HT1080 (cell line): ENCODE data around the gene IL2RG. TPM values are rescaled to one million over a fixed set of nuclear protein-coding genes. Genes with fewer than 3 reads are reported as not detected.
A peak's percentile ranks its signal among the peaks of the same experiment; 100 is the strongest.

Source experiments
- DNase-seq: peaks from one replicate; pipeline ENCODE4 v3.0.0-alpha.2; 2015; ENCODE audit warnings: low read depth
- total RNA-seq: library from RNA; depleted of rRNA; stranded (reverse); fragments of >200 nt; shearing (Covaris generic); gene quantifications from 2 replicates; pipeline ENCODE4 v1.2.3, GENCODE V29; 2014

IL2RG gene
- total RNA-seq, 1 experiment from 2014 or later: not detected

DNA sequence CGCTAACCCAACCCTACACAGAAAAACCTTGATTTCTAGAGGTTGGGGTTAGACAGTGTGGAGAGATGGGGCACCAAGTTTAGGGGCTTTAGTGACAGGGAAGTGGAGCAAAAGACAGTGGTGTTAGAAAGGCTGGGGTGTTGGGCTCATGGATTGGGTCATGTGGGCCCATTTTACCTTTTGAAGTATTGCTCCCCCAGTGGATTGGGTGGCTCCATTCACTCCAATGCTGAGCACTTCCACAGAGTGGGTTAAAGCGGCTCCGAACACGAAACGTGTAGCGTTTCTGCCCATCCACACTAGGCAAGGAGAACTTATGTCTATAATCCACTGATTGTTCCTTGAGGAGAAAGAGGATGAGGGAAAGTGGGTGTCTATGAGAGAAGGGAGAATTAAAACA lies 2.3 kb downstream of the IL2RG start:
- no peak for DNase-seq

DNA sequence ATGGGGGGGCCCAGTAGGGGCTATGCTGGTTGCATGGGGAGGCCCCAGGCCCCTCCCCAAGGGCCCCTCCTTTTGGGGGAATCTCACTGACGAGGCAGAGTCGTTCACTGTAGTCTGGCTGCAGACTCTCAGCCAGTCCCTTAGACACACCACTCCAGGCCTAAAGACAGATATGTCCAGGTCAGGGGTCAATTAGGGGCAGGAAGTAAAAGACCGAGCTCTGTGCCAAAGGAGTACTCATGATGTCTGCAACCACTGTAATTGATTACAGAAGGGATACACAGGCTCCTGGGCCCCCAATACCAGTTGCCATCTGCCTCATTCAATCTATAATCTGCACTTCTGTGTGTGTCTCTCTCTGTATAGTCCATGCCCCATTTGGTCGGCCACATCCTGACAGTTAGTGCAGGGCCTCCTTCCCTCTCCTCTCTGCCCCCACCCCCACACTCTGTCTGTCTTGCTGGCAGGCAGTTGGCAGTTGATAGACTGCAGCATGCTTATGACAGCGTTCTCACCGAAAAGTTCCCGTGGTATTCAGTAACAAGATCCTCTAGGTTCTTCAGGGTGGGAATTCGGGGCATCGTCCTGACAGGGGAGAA lies 3.5 kb downstream of the IL2RG start:
- DNase-seq: no peak

DNA sequence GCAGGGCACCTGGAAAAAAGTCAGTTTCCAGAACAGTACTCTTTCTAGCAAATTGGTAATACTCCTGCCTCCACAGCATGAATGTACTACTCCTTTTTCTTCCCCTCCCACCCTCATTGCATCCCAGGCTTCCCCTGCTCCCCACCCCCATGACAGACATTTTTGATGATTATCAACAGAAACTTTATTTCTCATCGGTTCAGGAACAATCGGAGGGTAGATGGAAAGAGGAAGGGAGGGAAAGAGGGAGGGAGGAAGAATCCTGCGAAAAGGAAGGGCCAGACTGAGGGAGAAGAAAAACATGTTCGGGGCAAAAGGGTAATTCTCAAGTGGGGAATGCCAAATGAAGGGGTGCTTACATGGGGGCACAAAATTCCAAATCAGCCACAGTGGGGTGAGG lies 4.1 kb downstream of the IL2RG start:
- DNase-seq: no peak

DNA sequence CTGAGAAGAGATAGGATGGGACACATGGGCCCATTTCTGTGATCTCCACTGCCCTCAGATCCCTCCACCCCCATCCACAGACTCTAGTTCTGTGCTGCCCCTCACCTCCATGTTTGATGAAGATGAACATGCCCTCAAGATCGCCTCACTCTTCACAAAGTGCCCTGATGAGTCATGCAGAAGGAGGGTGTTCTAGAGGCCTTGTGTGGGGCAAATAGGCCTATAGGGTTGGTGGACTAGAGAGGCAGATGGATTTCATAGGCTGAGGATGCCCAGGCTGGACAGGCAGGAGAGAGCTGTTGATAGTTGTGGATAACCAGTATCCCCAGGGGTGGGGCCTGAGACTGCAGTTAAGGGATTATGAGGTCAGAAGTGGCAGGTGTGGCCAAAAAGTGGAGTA lies 5.0 kb downstream of the IL2RG start, which contains the start of gene CXorf65:
Gene CXorf65 (minus strand): TSS at position 314 of the 400 bp plus-strand sequence. CDS start 184 bp downstream, at position 130.
- no peak for DNase-seq

DNA sequence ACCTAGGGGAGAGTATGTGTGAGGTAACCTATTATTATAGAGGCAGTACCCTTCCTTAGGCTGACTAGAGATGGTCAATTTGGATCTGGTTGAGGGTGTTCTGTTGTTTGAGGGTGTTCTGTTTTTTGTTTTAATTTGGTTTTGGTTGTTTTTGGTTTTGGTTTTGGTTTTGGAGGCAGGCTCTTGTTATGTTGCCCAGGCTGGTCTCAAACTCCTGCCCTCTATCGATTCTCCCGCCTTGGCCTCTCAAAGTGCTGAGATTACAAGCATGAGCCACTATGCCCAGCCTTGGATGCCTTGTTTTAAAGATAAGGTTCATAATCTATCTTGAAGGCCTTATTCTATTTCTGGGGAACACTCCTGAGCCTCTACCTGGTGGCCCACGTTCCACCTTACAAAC lies 5.7 kb downstream of the IL2RG start:
- no peak for DNase-seq

DNA sequence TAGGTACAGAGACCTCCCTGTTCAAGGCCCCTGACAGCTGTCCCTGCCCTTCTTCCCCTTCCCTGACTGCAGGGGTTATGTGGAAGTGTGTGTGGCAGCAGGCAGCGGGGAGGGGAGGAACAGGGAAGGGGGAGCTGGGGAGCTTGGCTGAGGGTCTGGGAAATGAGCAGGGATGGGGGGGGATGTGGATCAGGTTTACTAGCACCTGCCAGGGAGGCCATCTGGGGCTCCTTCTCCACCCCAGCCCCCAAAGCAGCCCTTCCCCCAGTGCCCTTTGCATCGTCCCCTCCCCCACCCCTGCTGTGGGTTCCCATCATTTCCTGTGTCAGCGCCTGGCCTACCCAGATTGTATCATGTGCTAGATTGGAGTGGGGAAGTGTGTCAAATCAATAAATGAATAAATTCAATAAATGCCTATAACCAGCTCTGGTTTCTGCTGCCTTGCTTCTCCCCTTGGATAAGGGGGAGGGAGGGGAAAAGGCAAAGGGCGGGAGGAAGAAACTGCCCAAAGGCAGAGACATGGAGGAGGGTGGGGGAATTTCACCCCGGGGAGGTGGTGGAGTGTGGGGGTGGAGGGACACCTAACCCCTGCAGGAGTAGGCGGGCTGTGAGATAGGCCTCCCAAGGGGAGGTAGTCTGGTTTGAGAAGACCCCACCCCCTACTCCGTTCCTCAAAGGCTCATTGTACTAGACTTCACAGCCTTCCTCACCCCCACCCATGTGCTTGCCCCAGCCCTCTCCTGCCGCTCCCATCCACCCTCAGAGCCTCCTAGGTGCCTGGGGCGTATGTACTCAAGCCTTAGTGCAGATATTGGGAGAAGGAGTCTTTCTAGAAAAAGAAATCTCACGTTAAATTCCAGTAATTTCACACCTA lies 8.0 kb downstream of the IL2RG start:
- DNase-seq: no peak

DNA sequence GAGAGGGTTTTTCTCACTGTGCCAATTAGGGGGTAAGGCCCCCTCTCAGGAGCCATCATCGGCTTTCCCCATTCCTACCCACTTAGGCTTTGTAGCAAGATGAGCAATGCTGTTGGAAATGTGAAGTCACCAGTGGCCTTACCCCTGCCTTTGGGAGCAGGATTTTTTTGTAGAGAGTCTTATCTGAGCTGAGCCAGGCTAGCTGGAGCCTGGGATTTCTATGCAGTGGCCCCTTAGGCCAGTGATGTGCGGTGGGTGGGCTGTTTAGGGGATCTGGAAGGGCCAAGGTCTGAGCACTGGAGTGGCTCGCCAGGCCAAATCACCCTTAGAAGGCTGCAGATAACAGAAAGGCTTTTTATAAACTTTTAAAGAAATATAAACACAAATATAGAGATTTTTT lies 9.1 kb downstream of the IL2RG start:
- DNase-seq: no peak

DNA sequence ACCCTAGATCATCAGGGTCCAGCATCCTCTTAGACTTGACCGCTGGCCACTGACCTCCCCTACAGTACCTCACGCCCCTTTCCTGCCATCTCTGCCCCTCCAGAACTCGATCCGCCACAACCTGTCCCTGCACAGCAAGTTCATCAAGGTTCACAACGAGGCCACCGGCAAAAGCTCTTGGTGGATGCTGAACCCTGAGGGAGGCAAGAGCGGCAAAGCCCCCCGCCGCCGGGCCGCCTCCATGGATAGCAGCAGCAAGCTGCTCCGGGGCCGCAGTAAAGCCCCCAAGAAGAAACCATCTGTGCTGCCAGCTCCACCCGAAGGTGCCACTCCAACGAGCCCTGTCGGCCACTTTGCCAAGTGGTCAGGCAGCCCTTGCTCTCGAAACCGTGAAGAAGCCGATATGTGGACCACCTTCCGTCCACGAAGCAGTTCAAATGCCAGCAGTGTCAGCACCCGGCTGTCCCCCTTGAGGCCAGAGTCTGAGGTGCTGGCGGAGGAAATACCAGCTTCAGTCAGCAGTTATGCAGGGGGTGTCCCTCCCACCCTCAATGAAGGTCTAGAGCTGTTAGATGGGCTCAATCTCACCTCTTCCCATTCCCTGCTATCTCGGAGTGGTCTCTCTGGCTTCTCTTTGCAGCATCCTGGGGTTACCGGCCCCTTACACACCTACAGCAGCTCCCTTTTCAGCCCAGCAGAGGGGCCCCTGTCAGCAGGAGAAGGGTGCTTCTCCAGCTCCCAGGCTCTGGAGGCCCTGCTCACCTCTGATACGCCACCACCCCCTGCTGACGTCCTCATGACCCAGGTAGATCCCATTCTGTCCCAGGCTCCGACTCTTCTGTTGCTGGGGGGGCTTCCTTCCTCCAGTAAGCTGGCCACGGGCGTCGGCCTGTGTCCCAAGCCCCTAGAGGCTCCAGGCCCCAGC lies 10.5 kb downstream of the IL2RG start:
- DNase-seq: no peak

DNA sequence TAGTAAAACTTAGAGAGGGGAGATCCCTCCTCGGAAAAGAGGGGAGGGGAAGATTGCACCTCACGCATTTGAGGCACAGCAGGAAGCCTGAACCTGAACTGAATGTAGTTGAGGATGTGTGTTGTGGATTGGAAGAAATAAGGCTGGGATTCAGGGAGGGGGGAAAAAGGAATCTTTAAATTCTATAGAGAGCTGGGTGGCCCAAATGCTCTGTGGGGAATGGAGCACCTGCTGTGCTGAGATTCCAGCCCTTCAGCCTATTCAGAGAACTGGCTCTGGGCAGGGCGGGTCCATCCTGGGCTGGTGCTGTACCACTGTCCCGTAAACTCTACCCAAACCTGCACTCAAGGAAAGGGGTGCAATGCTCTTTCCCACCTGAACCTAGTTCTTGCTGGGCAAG lies 11.6 kb downstream of the IL2RG start:
- DNase-seq: no peak

DNA sequence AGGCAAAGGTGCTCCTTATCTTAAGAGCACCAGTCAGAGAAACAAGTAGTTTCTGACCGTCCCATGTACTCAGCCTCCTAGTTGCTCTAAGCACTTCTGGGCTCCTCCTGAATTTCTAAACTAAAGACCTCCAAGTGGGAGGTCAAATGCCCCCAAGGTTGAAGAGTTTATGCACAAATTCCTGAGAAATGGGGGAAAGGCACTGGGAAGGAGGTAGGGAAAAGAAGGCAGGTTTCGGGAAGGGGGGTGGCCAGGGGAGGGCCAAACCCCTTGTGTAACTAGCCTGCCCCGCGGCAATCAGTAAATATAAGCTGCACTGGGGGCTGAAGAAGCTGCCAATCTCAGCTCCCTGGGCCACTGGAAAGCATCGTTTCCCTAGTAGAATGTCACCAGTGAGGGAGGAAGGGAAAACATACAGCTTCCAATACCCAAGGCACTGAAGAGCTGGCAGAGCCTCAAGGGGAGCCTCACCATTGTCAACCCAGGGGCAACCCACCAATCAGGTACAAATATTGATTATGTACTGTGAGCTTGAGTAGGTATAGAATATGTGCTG lies 12.3 kb downstream of the IL2RG start:
- DNase-seq: no peak

DNA sequence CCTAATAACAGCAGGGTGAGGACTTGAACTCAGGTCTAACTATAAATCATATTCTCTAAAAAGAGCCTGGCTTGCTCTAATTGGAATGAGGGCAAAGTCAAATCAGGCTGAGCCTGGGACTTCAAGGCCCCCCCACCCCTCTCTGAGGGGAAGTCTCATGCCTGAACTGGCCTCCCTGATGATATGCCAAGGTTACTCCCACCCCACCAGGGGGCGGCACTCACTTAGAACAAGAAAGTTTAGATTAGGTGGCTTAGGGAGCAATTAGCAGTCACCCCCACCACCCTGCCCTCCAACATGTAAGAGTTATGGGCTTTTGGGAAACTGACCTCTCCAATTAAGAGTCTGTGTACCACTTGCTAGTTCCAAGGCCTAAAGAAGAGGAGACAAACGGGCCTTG lies 13.1 kb downstream of the IL2RG start:
- DNase-seq: peak; percentile 4

DNA sequence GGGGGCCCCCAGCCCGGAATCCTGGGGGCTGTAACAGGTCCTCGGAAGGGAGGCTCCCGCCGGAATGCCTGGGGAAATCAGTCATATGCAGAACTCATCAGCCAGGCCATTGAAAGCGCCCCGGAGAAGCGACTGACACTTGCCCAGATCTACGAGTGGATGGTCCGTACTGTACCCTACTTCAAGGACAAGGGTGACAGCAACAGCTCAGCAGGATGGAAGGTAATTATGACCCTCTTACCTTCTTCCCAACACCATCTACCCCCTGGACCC lies 14.7 kb downstream of the IL2RG start:
- no peak for DNase-seq

DNA sequence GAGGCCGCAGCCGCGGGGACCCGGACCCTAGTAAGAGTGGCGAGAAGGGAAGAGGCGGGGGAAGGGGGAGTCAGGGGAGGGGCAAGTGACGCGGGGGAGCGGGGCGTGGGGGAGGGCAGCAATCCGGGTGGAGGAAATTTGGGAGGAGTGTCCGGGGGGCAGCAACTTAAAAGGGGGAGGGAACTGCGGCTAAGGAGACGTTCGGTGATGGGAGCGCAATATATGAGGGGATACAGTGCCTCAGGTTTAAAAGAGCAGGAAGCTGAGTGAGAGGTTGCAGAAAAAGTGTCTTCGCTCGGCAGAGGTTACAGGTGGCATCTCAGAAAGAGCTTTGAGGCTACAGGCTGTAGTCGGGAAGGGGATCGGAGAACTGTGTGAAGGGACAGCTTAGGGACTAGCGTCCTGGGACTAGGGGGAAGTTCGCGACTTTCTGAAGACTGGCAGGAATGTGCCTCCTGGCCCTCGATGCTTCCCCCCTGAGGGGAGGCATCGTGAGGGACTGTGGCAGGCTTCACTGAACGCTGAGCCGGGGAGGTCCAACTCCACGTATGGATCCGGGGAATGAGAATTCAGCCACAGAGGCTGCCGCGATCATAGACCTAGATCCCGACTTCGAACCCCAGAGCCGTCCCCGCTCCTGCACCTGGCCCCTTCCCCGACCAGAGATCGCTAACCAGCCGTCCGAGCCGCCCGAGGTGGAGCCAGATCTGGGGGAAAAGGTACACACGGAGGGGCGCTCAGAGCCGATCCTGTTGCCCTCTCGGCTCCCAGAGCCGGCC lies 15.2 kb downstream of the IL2RG start:
- DNase-seq: peak; percentile 25

DNA sequence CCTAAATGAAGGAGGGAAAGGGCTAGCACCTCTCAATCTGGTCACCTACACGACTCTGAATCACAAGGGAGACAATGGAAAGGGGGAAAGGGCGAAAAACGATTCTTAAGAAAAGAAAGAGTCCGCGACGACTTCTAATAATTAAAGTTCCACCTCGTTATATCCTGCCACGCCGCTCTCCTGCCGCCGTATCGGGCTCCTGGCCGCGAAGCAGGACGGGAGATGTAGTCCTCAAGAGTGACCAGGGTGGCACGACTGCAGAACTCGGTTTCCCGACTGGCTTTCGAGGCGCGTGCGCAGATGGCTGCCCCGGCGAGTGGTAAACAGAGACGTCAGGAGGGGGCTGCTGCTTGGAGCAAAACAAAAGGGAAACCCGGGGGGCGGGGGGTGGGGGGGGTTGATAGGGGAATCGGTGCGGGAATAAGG lies 15.8 kb downstream of the IL2RG start, which contains the start of gene FOXO4:
Gene FOXO4 (plus strand): TSS at position 297 of the 426 bp plus-strand sequence. CDS start 678 bp downstream, outside the sequence.
- peak; percentile 75 for DNase-seq

DNA sequence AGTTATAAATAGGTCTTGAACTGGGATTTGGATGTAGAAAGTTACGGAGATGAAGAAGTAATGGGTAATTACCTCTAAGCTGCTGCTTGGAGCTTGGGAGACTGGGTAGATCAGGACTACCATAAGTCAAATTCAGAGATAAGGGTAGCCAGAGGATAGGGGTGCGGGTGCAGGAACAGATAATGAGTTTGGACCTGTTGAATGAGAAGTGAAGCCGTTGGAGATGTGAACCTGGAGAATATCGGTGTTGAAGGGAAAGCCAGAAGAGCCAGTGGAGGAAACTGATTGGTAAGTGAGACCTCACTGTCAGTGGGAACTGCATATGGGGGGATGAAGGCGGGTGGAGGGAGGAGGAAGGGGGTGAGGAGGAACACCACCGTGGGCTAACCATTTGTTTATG lies 16.3 kb downstream of the IL2RG start:
- DNase-seq: no peak

DNA sequence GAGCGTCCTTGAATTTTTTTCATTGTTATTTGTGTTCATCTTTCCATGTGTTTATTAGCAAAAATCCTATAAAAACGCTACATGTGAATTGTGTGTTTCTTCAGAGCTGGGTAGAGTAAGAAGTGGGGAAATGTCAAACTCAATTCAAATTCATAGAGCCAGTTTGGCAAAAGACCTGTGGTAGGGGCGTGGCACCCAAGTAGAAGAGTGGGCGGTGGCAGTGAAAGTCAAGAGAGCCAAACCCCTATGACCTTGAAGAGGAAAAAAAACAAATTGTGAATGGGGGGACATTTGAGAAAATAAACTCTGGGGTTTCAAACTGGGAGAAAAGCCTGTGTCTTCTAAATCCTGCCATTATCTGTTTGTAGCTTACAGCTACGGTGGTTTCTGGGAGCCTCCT lies 20.1 kb downstream of the IL2RG start:
- DNase-seq: no peak

DNA sequence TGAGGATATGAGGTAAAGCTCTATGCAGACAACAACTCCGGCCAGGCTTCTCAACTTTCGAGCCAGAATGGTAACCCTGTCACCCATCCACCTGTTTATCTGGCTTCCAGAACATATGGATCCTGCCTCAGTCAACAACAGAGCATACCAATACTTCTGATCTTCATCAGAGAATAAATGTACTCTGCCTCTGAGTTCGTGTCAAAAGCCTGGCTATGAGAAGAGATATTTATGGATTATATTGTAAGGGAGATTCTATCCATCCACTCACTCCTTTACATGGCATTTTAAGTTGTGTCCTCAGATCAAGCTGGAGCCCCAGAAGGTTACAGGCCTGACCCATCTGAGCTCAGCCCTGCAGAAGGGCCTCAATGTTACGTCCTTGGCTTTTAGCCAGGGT lies 25.5 kb downstream of the IL2RG start:
- DNase-seq: no peak

DNA sequence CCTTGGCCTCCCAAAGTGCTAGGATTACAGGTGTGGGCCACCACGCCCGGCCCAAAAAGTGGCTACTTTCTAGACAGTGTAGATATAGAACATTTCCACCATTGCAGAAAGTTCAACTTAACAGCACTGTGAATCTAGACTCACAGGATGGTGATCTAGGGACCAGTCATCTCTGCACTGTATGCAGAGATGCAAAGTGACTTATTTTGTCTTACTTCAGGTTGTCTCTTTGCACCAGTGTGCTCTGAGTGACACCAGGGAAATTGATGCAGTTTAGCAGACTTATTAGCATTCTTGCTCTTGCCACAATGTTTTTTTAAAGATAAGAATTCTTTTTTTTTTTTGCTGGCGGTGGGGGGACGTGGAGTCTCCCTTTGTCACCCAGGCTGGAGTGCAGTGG lies 28.6 kb downstream of the IL2RG start:
- DNase-seq: no peak

DNA sequence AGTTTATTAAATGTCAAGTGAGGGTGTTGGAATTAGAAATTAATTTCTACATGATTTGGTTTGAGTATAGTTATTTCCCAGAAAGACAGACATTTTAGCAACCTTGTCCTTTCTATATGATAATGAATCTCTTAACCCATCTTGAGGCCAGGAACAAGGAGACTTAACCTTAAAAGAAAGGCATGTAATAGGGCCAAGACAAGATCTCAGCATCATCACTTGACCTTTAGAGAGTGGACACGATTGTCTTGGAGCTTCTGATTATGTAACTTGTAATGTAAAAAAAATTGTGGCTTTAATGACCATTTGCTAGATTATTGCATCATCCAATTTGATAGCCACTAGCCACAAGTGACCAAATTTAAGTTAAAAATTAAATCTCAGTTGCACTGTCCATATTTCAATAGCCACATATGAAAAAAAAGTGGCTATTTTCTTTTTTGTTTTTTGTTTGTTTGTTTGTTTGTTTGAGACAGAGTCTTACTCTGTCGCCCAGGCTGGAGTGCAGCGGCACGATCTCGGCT lies 29.2 kb downstream of the IL2RG start:
- DNase-seq: no peak

DNA sequence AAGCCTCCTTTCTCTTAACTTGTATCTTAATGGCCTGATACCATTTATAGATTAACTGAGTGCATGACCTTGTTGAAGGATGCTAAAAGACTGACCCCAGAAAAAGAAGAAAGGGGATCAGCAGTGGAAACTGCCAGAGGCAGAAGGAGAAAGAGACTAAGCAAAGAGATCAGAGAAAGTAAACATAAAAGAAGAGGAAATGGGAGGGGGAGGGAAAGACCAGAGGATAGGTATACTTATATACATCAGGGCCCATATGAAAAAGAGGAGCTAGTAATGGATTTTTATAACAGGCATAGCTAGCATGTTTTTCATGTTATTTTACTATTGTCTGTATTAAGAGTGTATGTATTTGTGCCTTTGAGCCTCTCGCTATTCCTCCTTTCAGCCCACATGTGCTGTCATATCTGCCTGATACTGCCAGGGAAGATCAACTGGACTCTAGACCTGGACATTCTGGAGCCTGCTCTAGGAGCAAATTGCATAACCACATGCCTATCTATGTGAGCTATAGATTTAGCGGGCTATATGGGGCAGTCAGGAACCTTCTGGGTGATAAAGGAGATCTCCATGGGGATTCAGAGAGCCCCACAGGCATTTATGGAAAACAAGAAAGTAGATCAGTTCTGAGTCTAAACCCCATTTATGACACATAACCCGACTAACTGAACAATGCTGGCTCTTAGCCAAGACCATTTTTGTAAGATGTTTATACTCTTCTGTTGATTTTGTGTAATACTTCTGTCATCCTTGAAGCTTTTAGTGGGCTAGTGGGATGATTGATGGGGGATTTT lies 29.9 kb downstream of the IL2RG start:
- peak; percentile 2 for DNase-seq
